Activated CD8-positive, alpha-beta memory T cell treated with anti-CD3 and anti-CD28 coated beads for 36 hours (primary cell): ENCODE measurements around the gene C3orf49. TPM values are rescaled to one million over a fixed set of nuclear protein-coding genes. Genes with fewer than 3 reads are reported as not detected.

ENCODE experiments used
- CTCF ChIA-PET: fragments of 350-600 bp; sonication (Branson Sonifier 250); formaldehyde crosslinking; loops from one replicate; lab custom pipeline; 2021; ENCODE audit warnings: antibody characterized with exemption; lab: Charles Lee
- POLR2A ChIA-PET: fragments of 350-600 bp; sonication (Branson Sonifier 250); formaldehyde crosslinking; loops from one replicate; lab custom pipeline; 2021; ENCODE audit warnings: antibody characterized with exemption; lab: Charles Lee
- total RNA-seq, 2 experiments: library from RNA; stranded (reverse); gene quantifications; one replicate each; pipeline ENCODE4 v1.2.3, GENCODE V29; 2021

C3orf49 gene
- total RNA-seq, 2 experiments from 2014 or later, result not detected

DNA sequence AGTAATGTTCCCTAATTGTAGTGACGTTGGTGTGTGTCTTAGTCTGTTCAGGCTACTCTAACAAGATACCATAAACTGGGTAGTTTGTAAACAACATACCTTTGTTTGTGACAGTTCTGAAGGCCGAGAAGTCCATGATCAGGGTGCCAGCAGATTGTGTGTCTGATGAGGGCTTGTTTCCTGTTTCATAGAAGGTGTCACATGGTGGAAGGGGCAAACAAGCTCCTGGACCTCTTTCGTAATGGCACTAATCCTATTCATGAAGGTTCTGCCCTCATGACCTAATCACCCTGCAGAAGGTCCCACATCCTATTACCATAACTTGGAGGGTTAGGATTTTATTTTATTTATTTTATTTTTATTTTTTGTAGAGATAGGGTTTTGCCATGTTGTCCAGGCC lies 55.7 kb downstream of the C3orf49 start:
- POLR2A ChIA-PET, result no interaction called here

DNA sequence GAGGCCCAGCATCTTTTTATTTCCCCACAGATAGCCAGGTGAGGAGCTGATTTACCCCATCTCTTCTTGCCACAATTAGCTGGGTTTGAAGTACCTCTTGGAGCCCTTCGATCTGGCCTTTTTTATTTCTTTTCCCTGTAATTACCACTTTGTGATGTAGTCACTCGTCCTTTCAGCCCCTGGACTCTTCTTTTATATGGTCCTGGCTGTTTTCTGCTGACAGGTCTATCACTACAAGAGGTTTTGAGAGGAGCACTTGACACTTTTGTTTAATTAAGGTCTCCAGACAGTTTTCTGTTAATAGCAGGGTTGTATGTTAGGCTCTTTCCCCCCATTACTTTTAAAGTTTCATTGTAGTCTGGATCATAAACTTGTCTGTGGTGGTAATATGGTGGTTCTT lies 56.4 kb downstream of the C3orf49 start:
- POLR2A ChIA-PET, result no interaction called here
- CTCF ChIA-PET, result interaction anchor here (1.3 kb wide), 1 partner anchor 14 kb away, joined by 5 read pairs; no protein-coding TSS in a partner anchor

More for the DNA sequence above, 55.7 kb downstream of the C3orf49 start:
- CTCF ChIA-PET, result no interaction called here

DNA sequence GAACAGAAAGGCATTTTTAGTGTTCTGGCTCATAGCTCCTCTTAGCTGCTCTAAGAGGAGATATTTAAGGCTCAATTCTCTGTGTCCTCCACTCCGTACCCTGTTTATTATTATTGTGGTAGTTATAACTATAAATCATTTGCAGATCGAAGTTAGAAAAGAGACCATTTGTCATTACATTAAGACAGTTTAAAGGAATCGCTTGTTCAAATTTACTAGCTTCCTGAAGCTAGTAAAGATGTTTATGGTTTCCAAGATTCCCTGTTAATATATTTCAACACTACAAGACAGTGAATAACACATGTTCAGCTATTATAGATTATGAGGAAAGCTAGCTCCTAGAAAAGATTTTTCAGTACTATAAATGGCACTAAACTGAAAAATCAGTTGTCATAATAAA lies 57.2 kb downstream of the C3orf49 start:
- ChIA-PET POLR2A (no interaction called here), CTCF (interaction anchor here (1.3 kb wide), 1 partner anchor 13 kb away, joined by 5 read pairs; no protein-coding TSS in a partner anchor)

DNA sequence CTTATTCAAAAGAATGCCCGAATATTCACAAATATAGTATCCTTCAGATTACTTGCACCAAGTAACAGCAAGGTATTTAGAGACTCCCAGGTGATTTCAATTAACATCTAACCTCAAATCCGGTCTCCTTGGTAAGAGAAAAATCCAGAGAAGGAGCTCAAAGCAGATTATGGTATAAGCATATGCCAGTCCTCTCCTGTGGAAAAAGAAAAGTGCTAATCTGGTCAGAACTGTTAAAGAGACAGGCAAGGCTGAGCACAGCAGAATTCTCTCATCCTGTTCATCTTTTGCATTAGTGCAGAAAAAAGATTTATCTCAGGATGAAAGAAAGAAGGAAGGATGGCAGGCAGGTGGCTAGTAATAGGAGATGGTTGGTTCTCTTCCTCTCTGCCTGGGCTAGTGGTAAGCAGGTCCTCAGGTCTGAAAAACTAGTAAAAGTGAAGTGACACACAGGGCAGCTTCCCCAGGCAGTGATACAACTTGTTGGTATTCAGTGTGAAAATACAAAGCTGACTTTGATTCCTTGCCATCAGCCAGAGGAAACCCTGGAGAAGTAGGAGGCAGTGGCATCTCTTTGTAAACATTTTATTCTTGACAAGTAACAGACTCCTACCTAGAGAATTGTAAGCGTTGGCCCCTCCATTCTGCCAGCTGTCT lies 58.8 kb downstream of the C3orf49 start:
- POLR2A ChIA-PET, result no interaction called here
- CTCF ChIA-PET, result no interaction called here

DNA sequence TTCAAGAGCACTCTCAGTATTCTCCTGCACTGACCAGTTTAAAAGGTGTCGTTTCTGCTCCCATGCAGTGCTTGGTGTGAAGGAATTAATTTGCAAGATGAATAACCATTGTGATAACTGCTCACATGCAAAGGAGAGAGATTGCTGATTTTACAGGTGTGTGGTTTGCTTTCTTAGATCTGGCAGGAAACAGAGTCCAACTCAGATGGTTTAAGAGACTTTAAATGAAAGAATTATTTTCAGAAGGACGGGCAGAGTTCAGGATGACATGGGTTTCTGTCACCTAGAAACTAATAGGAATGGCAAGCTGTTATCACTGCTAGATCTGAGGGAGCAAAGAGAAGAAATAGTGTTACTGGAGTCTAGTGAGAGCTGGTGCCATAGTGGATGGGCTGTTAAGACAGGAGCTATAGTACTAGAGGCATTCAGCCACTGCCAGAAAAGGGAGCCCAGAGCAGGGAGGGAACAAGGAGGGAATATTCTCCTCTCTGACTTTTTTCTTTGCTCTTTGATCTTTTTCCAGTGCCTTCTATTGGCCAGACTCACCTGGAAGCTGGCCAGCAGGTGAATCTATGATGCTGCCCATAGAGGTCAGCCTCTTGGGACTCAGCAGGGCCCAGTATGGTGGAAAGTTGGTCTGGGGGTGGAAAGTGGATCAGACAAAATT lies 59.4 kb downstream of the C3orf49 start:
- POLR2A ChIA-PET, result no interaction called here
- CTCF ChIA-PET, result no interaction called here

DNA sequence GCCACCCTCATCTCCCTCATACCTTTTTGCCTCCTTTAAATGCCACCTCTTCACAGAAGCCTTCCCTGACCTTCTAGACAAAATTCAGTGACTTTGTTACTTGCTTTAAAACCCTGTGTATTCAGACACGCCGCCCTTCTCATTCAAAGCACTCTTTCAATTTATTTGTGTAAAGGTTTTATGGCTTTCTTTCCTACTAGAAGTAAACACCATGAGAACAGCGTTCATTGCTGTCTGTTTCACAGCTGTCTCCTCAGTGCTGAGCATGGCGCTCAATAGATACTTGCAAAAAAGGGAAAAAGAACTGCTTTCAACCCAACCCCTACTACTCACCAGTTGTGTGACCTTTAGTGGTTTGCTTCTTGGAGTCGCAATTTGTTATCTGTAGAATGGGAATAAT lies 61.6 kb downstream of the C3orf49 start:
- ChIA-PET POLR2A (no interaction called here), CTCF (no interaction called here)

DNA sequence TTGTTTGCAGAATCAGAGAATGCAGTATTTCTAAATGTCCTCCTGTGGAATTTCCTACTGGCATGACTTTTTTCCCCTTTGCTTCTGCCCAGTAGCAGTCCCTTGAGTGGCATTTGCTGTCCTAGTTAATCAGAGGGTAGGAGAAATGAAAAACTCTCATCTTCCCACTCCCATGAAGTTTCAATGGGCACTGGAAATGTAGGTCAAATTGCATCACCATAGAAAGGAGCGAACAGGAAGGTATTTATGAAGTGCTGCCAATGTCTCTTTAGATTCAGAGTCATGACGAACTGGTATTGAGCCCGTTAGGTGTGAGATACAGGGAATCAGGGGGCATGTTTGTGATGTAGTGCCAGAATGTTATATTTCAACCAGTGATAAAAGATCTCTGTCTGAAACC lies 67.8 kb downstream of the C3orf49 start:
- ChIA-PET CTCF (no interaction called here), POLR2A (no interaction called here)

DNA sequence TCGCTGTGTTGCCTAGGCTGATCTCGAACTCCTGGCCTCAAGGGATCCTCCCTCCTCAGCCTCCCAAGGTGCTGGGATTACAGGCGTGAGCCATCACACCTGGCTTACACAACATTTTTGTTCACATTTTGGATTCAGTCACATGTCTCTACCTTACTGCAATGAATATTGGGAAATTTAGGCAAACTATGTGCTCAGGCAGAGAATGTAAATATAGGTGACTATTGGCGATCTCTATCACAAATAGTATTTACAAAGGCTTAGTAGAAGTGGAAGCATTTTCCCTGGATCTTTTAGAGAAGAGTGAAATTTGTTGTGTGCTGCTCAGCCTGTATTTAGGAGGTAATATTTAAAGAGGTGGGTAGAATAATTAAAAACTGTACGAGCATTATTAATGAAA lies 72.4 kb downstream of the C3orf49 start:
- ChIA-PET POLR2A (no interaction called here), CTCF (no interaction called here)

DNA sequence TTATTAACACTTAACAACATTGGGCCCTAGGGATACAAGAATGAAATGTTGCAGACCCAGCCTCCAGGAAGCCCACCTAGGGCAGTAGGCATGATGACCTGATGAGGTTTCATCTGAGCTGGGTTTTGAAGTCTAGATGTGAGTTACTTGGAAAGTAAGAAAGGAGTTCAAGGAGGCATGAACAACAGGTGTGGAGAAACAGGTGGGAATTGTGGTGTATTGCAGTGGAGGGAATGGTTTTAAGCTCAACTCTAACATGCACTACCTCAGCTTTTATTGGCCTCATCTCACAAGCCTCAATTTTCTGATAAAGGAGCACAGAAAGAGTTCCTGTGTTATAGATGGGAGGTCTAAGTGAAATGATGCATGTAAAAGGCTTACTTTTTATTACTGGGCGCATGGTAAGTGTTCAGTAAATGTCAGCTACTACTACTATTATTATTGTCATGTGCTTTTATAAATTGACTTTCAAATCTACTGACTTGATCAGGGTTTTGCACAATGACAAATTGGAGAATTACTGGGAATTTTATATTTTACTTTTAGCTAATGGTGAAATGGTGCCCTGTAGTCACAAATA lies 73.8 kb downstream of the C3orf49 start:
- POLR2A ChIA-PET, result no interaction called here

DNA sequence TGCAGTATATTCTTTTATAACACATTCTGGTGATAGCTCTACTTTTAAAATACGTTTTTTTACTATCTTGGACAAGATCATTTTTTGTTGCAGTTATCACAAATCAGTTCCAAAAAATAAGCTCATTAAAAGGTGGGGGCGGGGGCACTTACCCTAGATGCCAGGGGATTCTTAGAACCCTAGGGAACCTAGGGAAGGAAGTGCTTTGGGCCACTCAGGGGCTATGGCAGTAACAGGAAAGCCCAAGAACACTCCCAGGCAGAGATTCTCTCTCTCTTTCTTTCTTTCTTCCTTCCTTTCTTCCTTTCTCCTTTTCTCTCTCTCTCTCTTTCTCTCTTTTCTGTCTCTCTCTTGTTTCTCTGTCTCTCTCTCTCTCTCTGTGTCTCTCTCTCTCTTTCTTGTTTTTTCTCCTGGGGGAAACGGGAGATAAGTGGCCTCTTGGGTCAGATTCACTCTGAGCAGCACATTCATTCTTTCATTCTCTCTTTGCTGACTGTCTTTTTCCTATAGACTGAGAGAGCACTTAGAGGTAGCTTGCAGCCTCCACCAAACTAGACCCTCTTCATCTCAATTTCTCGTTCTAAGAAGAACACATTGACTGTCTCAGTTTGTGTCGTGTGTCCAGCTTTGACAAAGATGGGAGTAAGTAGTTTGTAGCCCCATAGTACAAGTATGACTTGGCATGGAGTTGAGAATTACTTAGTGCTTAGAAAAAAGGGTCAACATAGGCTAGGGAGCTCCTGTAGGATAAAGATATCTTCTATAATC lies 76.5 kb downstream of the C3orf49 start:
- ChIA-PET POLR2A (interaction anchor here (0.7 to 1.3 kb wide), 3 partner anchors 16 to 127 kb away, joined by 3 to 10 read pairs (median 4); partner anchors contain the start of genes PSMD6 and SCAANT1), CTCF (interaction anchor here (1.6 kb wide), 1 partner anchor 17 kb away, joined by 4 read pairs; the partner anchor contains the start of gene SCAANT1)

More for the DNA sequence above, 73.8 kb downstream of the C3orf49 start:
- CTCF ChIA-PET, result no interaction called here

DNA sequence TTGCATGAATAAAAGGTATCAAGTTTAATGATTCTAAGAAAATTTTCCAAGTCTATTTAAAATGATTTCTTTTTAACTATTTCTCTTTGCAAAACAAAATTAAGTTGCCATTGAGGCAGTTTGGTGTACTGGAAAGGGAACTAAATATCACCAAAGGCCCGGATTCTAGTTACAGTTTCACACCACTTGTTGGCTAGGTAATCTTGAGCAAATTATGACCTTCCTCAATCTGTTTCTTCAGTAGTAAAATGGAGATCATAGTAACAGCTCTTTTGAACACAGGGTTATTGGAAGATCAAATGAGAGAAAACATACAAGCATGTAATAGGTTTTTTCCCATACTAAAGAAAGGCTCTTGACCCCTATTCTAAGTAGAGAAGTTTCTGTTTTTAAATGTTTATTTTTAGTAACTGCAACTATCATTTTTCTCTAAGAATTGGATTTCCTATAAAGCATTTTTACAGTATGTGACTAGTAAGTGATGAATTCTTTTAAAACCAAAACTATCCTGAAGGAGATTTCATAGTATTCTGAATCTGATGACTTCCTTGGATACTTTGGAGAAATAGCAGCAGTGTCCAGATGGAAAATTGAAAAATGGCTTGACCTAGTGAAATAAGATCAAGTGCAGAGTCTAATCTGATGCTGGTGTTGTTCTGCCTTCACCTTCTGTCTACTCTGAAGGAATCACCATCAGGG lies 77.4 kb downstream of the C3orf49 start:
- ChIA-PET CTCF (interaction anchor here (1.6 kb wide), 1 partner anchor 16 kb away, joined by 4 read pairs; the partner anchor contains the start of gene SCAANT1), POLR2A (interaction anchor here (0.7 to 1.3 kb wide), 2 partner anchors 15 to 28 kb away, joined by 3 to 10 read pairs; partner anchors contain the start of gene SCAANT1)

Other genes with a start within 250 kb of the C3orf49 start
- not detected for gene SNTN, start 166.6 kb upstream of the C3orf49 start, total RNA-seq
- 10 to 100 TPM; 82.5 to 86.7 TPM for gene THOC7, start 44.5 kb downstream of the C3orf49 start, total RNA-seq
- gene ATXN7, start 44.6 kb downstream of the C3orf49 start, total RNA-seq, result 10 to 100 TPM; 21.0 to 23.2 TPM
- gene SCAANT1, start 93.1 kb downstream of the C3orf49 start, total RNA-seq, result not detected
- gene PSMD6, start 204.2 kb downstream of the C3orf49 start, total RNA-seq, result 100 to 1,000 TPM; 126 to 129 TPM